HCT116 (cell line): ENCODE results near the gene CELF2. TPM values are rescaled to one million over a fixed set of nuclear protein-coding genes. Genes with fewer than 3 reads are reported as not detected.

Experiments
- ATAC-seq: fragments of 200-7000 bp; cut with Tn5 transposase; 2 replicates; pipeline ENCODE4 v1.9.1; 2020; ENCODE audit warnings: mild to moderate bottlenecking, moderate library complexity
- BruUV-seq: library from RNA; stranded (reverse); fragments of 400-500 nt; replicated peaks from 2 replicates; lab custom pipeline; 2021; lab: Mats Ljungman, UMichigan
- CTCF ChIA-PET: fragments of 300-600 bp; sonication (Branson Sonifier 250); formaldehyde crosslinking; loops from one replicate; lab custom pipeline; 2021; ENCODE audit warnings: antibody characterized with exemption; lab: Charles Lee
- POLR2A ChIA-PET: fragments of 300-600, 350-600 bp; sonication (Branson Sonifier 250); formaldehyde crosslinking; loops from one replicate; lab custom pipeline; 2021; ENCODE audit warnings: antibody characterized with exemption; lab: Charles Lee
- RAD21 ChIA-PET, 2 experiments: fragments of 300-600 bp; sonication (Branson Sonifier 250); formaldehyde crosslinking; loops; one replicate each; lab custom pipeline; 2023; ENCODE audit warnings: low total read pairs in 2 of 2; ENCODE audit not compliant: uncharacterized antibody in 2 of 2, unreplicated experiment in 2 of 2, low non-redundant PET in 1 of 2; lab: Charles Lee
- DNase-seq: peaks from one replicate; pipeline ENCODE4 v3.0.0-alpha.2; 2010; ENCODE audit warnings: low read depth, low spot score
- H2AFZ ChIP-seq: fragments of 200-600 bp; shearing (Covaris generic), sonication (generic); 2 replicates; pipeline ENCODE4 v1.6.1; 2017; ENCODE audit warnings: low read depth, mixed run types, mixed read lengths, antibody characterized with exemption, low read length; ENCODE audit not compliant: poor library complexity, severe bottlenecking
- H3K27ac ChIP-seq: 2 replicates; pipeline ENCODE4 v1.5.1; 2012; ENCODE audit warnings: low read depth, low read length
- H3K27me3 ChIP-seq: fragments of 200-600 bp; sonication (generic); 2 replicates; pipeline ENCODE4 v1.6.1; 2016; ENCODE audit warnings: mixed run types, low read length, mixed read lengths; ENCODE audit not compliant: insufficient read depth
- H3K36me3 ChIP-seq, 2 experiments: fragments of 200-500 bp in 1 of 2; fragments of 200-600 bp in 1 of 2; sonication (Bioruptor generic) in 1 of 2; sonication (generic) in 1 of 2; 2 replicates each; pipeline versions ENCODE4 v1.5.1 to v1.6.1; 2014 to 2016; ENCODE audit warnings: low read length in 2 of 2, inconsistent platforms in 1 of 2, mixed read lengths in 1 of 2, mixed run types in 1 of 2; ENCODE audit not compliant: insufficient read depth in 2 of 2, control insufficient read depth in 1 of 2
- H3K4me1 ChIP-seq, 2 experiments: fragments of 200-600 bp in 1 of 2; sonication (generic) in 1 of 2; 2 replicates each; pipeline versions ENCODE4 v1.5.1 to v1.6.1; 2012 to 2017; ENCODE audit warnings: low read length in 2 of 2, inconsistent platforms in 1 of 2, mild to moderate bottlenecking in 1 of 2, mixed read lengths in 1 of 2, mixed run types in 1 of 2, moderate library complexity in 1 of 2; ENCODE audit not compliant: insufficient read depth in 2 of 2, control insufficient read depth in 1 of 2
- H3K4me2 ChIP-seq: fragments of 200-600 bp; sonication (generic); 2 replicates; pipeline ENCODE4 v1.6.1; 2017; ENCODE audit warnings: mixed run types, low read length, mixed read lengths
- H3K4me3 ChIP-seq, 2 experiments: fragments of 200-600 bp in 1 of 2; sonication (generic) in 1 of 2; replicated peaks in 1 of 2; 2 replicates each; pipeline ENCODE4 v1.5.1; 2011 to 2016; ENCODE audit warnings: low read length in 2 of 2, control low read depth in 1 of 2, low read depth in 1 of 2, mild to moderate bottlenecking in 1 of 2, mixed read lengths in 1 of 2, mixed run types in 1 of 2
- H3K79me2 ChIP-seq: fragments of 200-600 bp; sonication (generic); 2 replicates; pipeline ENCODE4 v1.6.1; 2017; ENCODE audit warnings: mild to moderate bottlenecking, mixed run types, low read length, moderate library complexity, mixed read lengths; ENCODE audit not compliant: insufficient read depth
- H3K9ac ChIP-seq: fragments of 200-600 bp; sonication (generic); 2 replicates; pipeline ENCODE4 v1.6.1; 2016; ENCODE audit warnings: low read length, mixed read lengths
- H3K9me2 ChIP-seq: fragments of 200-600 bp; sonication (generic), shearing (Covaris generic); 2 replicates; pipeline ENCODE4 v1.6.1; 2017; ENCODE audit warnings: mixed run types, mild to moderate bottlenecking, moderate library complexity; ENCODE audit not compliant: insufficient read depth
- H3K9me3 ChIP-seq, 2 experiments: fragments of 200-500 bp in 1 of 2; fragments of 200-600 bp in 1 of 2; sonication (Bioruptor generic) in 1 of 2; sonication (generic) in 1 of 2; 2 replicates each; pipeline ENCODE4 v1.6.1; 2014 to 2017; ENCODE audit warnings: low read length in 2 of 2, mixed read lengths in 2 of 2, inconsistent platforms in 1 of 2, low read depth in 1 of 2, mild to moderate bottlenecking in 1 of 2, mixed run types in 1 of 2, moderate library complexity in 1 of 2; ENCODE audit not compliant: control insufficient read depth in 1 of 2, insufficient read depth in 1 of 2
- H4K20me1 ChIP-seq: fragments of 200-600 bp; sonication (generic), shearing (Covaris generic); 2 replicates; pipeline ENCODE4 v1.6.1; 2017; ENCODE audit warnings: mixed run types, mild to moderate bottlenecking, moderate library complexity; ENCODE audit not compliant: insufficient read depth
- CBX3 ChIP-seq: IDR thresholded peaks from 2 replicates; pipeline ENCODE4 v1.6.1; 2012; ENCODE audit warnings: low read depth
- ELF1 ChIP-seq: IDR thresholded peaks from 2 replicates; pipeline ENCODE4 v1.6.1; 2012; ENCODE audit warnings: low read depth, borderline replicate concordance
- EZH2 ChIP-seq: fragments of 200-600 bp; sonication (generic); IDR thresholded peaks from 2 replicates; pipeline ENCODE4 v1.6.1; 2017; ENCODE audit warnings: antibody characterized with exemption, mixed run types
- JUND ChIP-seq: IDR thresholded peaks from 2 replicates; pipeline ENCODE4 v1.6.1; 2012
- POLR2A ChIP-seq: IDR thresholded peaks from 2 replicates; pipeline ENCODE4 v1.7.0; 2011; ENCODE audit warnings: borderline replicate concordance; ENCODE audit not compliant: insufficient read depth, insufficient read length; ENCODE audit errors: extremely low read depth
- POLR2AphosphoS5 ChIP-seq: IDR thresholded peaks from 2 replicates; pipeline ENCODE4 v1.6.1; 2011; ENCODE audit warnings: mild to moderate bottlenecking, low read depth, low read length, moderate library complexity
- SP1 ChIP-seq: IDR thresholded peaks from 2 replicates; pipeline ENCODE4 v1.6.1; 2012; ENCODE audit warnings: low read depth
- SRF ChIP-seq: IDR thresholded peaks from 2 replicates; pipeline ENCODE4 v1.6.1; 2012; ENCODE audit warnings: low read depth
- TCF7L2 ChIP-seq: IDR thresholded peaks from 2 replicates; pipeline ENCODE4 v1.7.0; 2011; ENCODE audit warnings: borderline replicate concordance, inconsistent platforms; ENCODE audit not compliant: insufficient read depth, insufficient read length; ENCODE audit errors: extremely low read depth
- ZFX ChIP-seq: fragments of 450-650 bp; IDR thresholded peaks from 2 replicates; pipeline ENCODE4 v1.6.1; 2017
- intact Hi-C: fragments of 100-400 bp; cut with micrococcal nuclease; formaldehyde crosslinking; loops from 2 replicates; pipeline ENCODE4 v1.10.0; 2022
- total RNA-seq: library from RNA; stranded (reverse); gene quantifications from one replicate; pipeline ENCODE4 v1.2.1, GENCODE V29; 2021; ENCODE audit not compliant: unreplicated experiment
- TF ChIP-seq, protein P1 (sequence below): IDR thresholded peaks from 2 replicates; pipeline ENCODE4 v1.6.1; 2012
- TF ChIP-seq, protein P2 (sequence below): IDR thresholded peaks from 2 replicates; pipeline ENCODE4 v1.6.1; 2011; ENCODE audit warnings: mild to moderate bottlenecking, low read length, moderate library complexity; ENCODE audit not compliant: insufficient replicate concordance; ENCODE audit errors: extremely low read depth

CELF2 gene
- total RNA-seq, 1 experiment from 2014 or later = 0.66 TPM

DNA sequence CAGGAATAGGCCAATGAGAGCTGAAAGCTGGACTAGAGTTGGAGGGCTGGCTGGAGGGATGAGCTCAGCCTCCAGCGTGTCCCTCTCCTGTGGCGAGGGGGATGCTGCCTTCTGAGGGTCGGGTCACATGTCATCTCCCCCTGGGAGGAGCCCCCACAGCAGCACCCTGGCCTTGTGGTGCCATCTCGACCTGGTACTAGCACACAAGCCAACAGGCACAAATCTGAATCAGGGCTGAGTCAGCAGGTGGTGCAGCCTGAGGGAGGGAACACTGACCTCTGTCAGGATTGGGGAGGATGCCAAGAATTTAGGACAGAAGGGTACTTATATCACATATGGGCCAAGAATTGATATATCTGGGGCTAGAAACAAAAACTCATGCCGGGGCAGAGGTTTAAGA is 280.4 kb downstream of the CELF2 start:
- H3K27me3 ChIP-seq = 0 out of 2 replicates have a peak, but pooled peaks cover 4% of the 10 kb centered on the region
- H3K36me3 ChIP-seq = no peaks in the 10 kb centered on the region
- H3K9me3 ChIP-seq = no peaks in the 10 kb centered on the region
- RAD21 ChIA-PET = no interaction called here
- ATAC-seq (no peak), DNase-seq (no peak)
- CTCF ChIA-PET = no interaction called here
- no peaks in the 10 kb centered on the region for H4K20me1 ChIP-seq
- intact Hi-C loops = no loop called here
- H3K79me2 ChIP-seq = no peaks in the 10 kb centered on the region
- no peak overlapping the region for H2AFZ ChIP-seq
- H3K9me2 ChIP-seq = no peaks in the 10 kb centered on the region
- no peaks in the 10 kb centered on the region for H3K4me1 ChIP-seq
- POLR2A ChIA-PET = no interaction called here
- BruUV-seq = no TSS peak
- H3K27ac ChIP-seq = no peak overlapping the region
- no peak overlapping the region for H3K9ac ChIP-seq
- no peak overlapping the region for H3K4me2 ChIP-seq
- no peak overlapping the region for H3K4me3 ChIP-seq
- no peak for TF ChIP-seq ZFX
- no peak for TF ChIP-seq SP1
- TF ChIP-seq SRF = no peak
- no peak for TF ChIP-seq JUND

DNA sequence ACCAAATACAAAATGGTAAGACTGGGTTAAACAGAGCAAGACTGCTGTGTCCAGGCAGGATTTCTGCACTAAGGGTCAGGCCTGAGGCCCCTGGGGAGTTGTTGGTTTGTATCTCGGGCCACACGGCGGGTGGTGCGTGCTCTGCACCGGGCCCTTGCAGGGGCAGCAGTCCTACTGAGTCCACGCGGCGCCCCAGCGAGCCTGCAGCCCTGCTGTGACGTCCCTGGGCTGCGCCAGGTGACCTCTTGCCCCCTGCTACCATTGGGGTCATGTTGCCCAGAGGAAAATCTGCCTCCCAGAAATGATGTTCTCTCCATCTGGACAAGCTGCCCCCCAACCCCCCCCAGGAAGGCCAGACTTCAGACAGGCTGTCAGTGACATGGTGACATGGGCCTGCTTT is 281.5 kb downstream of the CELF2 start:
- H3K4me1 ChIP-seq = no peaks in the 10 kb centered on the region
- ChIA-PET POLR2A (no interaction called here), CTCF (no interaction called here)
- no peak overlapping the region for H3K27ac ChIP-seq
- no peak overlapping the region for H2AFZ ChIP-seq
- no peaks in the 10 kb centered on the region for H4K20me1 ChIP-seq
- no peaks in the 10 kb centered on the region for H3K9me3 ChIP-seq
- H3K79me2 ChIP-seq = no peaks in the 10 kb centered on the region
- DNase-seq = no peak
- no peak overlapping the region for H3K4me3 ChIP-seq
- intact Hi-C loops = no loop called here
- TF ChIP-seq TCF7L2 = no peak
- TF ChIP-seq, all 23 proteins: peak for 0
- RAD21 ChIA-PET = no interaction called here
- H3K9me2 ChIP-seq = no peaks in the 10 kb centered on the region
- no TSS peak for BruUV-seq
- H3K9ac ChIP-seq = no peak overlapping the region
- ATAC-seq = no peak
- H3K4me2 ChIP-seq = no peak overlapping the region
- no peaks in the 10 kb centered on the region for H3K27me3 ChIP-seq
- H3K36me3 ChIP-seq = no peaks in the 10 kb centered on the region

DNA sequence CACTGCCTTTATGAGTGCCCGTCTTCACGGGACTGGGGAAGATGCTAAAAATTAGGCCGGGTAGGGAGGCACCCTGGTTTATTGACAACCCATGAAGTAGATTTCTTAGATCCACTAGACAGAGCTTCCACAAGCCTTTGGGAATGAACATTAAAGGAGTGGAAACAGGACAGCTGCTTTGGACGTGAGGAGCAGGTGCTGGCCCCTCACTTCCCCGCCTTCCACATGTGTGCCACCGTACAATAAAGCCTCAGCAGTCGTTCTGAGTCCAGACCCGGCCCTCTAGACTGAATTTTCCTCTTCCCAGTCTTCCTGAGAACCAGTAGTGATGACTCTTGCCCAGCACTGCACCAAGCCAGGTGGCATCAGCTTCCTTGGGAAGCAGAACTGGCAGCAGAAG is 282.4 kb downstream of the CELF2 start:
- CTCF ChIA-PET = no interaction called here
- DNase-seq = no peak
- BruUV-seq = no TSS peak
- Histone ChIP-seq H3K9me3 (no peaks in the 10 kb centered on the region), H4K20me1 (no peaks in the 10 kb centered on the region), H3K36me3 (no peaks in the 10 kb centered on the region), H3K9me2 (no peaks in the 10 kb centered on the region), H3K4me3 (no peak overlapping the region), H3K27me3 (no peaks in the 10 kb centered on the region), H3K4me2 (no peak overlapping the region), H2AFZ (no peak overlapping the region), H3K9ac (no peak overlapping the region), H3K27ac (no peak overlapping the region), H3K4me1 (no peaks in the 10 kb centered on the region), H3K79me2 (no peaks in the 10 kb centered on the region)
- intact Hi-C loops = no loop called here
- POLR2A ChIA-PET = no interaction called here
- RAD21 ChIA-PET = no interaction called here
- ATAC-seq = no peak
- no peak for TF ChIP-seq EZH2
- no peak for TF ChIP-seq CBX3
- TF ChIP-seq, protein P1, sequence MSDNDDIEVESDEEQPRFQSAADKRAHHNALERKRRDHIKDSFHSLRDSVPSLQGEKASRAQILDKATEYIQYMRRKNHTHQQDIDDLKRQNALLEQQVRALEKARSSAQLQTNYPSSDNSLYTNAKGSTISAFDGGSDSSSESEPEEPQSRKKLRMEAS = no peak
- no peak for TF ChIP-seq POLR2A
- TF ChIP-seq POLR2AphosphoS5 = no peak
- no peak for TF ChIP-seq ELF1
- no peak for TF ChIP-seq JUND
- TF ChIP-seq, protein P2, sequence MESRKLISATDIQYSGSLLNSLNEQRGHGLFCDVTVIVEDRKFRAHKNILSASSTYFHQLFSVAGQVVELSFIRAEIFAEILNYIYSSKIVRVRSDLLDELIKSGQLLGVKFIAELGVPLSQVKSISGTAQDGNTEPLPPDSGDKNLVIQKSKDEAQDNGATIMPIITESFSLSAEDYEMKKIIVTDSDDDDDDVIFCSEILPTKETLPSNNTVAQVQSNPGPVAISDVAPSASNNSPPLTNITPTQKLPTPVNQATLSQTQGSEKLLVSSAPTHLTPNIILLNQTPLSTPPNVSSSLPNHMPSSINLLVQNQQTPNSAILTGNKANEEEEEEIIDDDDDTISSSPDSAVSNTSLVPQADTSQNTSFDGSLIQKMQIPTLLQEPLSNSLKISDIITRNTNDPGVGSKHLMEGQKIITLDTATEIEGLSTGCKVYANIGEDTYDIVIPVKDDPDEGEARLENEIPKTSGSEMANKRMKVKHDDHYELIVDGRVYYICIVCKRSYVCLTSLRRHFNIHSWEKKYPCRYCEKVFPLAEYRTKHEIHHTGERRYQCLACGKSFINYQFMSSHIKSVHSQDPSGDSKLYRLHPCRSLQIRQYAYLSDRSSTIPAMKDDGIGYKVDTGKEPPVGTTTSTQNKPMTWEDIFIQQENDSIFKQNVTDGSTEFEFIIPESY = no peak
